Stimulated activated CD8-positive, alpha-beta memory T cell treated with anti-CD3 and anti-CD28 coated beads, Interleukin-12 subunit alpha, Interleukin-12 subunit beta, amount 100 ng/mL, for 24 hours (primary cell): ENCODE results near the gene SLC16A9.

Experiments
- DNase-seq: peaks from one replicate; pipeline ENCODE4 v3.0.0-alpha.2; 2020; ENCODE audit errors: extremely low read depth

The SLC16A9 gene

DNA sequence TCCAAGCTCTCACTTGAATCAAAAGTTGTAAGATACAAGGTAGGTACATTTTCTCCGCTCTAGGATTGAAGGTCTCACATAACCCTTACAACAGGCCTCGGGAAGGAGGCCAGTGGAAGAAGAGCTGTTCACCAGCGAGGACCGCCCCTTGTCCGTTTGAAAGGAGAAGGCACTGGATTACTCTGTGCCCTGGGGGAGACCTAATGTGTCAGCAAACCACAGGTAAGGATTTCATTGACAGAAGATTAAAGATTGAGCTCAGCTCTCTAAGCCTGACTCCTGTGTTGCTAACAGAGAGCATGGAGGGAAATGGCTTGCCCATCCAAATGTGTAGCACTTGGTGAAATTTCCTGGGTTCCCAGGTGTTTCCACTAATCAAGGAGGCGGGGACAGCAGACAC, 81.2 kb downstream of the SLC16A9 start:
- DNase-seq, result no peak

DNA sequence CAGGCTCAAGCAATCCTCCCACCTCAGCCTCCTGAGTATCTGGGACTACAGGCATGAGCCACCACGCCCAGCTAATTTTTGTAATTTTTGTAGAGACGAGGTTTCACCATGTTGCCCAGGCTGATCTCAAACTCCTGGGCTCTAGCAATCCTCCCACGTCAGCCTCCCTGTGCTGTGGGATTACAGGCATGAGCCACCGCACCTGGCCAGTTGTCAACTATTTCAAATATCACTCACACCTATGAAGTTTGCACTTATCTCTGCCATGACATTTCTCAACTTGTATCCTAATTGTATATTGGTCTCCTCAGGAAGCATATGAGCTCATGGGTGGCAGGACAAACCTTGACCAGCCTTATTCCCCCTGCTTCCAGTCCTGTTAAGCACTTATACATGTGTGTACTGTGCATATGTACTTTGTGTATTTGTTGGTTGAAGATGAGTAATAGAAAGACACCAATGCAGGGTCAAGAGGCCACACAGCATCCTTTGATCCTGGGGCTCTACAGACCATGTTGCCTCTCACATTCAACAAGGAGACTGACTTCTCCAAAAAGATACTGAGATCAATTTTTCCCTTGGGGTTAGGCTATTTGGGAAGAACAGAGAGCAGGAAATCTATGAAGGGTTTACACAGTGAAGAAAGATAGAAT, 82.2 kb downstream of the SLC16A9 start:
- no peak for DNase-seq

DNA sequence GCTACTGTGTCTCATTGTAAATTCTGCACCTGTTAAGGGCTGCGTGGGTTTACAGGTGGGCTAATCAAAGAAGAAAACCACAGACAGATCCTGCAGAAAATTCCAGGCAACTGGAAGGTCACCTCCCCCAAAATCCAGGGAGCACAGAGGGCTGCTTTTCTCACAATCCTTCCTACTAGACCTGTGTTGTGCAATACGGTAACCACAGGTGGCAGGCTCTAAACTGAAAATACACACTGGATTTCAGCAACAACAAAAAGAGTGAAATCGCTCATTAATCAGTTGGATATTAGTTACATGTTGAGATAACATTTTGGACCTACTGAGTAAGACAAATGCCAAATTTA, 83.2 kb downstream of the SLC16A9 start:
- DNase-seq, result no peak

DNA sequence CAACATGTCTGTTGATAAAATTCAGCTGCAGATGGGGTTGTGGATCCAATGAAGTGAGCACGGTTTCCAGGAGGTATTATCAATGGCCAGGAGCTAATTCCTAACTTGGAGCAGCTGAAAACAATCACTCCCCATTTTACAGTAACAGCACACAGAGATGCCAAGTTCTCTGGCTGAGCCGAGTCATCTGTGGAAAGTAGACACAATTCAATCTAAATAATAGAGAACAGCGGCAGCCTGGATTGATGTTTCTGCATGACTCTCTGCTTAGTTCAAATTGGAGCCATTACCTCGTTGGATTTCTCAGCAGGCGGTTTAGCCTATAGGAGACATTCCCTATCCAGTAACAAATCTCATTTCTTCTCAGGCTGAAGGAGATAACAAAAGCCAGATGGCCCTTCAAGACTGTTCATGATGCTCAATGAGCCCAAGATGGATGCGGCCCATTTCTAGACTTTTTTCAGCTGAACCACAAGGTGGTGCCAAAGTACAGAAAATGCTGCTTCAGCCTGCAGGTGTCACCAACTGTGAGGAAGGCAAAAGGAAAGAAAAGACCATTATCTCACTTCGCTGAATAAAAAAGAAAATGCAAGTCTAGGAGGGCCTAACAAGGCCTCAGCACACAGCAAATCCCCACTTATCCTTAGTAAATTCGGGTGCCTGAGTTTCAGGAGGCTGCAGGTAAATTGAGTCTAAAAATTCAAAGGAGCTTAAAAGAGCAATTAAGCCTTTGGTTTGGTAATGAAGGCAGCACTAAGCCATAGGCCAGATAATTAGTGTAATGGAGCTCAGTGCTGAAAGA, 83.7 kb downstream of the SLC16A9 start:
- no peak for DNase-seq

DNA sequence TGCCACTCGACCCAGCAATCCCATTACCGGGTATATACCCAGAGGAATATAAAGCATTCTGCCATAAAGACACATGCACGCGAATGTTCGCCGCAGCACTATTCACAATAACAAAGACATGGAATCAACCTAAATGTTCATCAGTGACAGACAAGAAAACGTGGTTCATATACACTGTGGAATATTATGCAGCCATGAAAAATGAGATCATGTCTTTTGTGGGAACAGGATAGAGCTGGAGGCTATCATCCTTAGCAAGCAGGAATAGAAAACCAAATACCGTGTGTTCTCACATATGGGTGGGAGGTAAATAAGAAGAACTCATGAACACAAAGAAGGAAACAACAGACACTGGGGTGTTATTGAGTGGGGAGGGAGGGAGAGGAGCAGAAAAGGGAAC, 84.7 kb downstream of the SLC16A9 start:
- DNase-seq, result no peak

DNA sequence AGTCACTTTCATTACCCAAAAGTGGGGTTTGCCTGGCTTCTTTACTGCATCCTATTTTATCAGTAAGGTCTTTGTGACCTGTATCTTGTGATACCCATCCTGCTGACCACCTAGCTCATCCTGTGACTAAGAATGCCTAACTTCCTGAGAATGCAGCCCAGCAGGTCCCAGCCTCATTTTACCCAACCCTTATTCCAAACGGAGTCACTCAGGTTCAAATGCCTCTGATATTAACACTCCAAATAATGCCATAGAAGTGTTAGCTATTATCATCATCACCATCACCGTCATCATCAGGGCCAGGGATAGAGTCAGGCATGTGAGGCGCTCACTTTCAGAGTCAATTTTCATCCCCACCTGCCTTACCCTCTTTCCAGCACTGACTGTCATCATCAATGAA, 85.5 kb downstream of the SLC16A9 start:
- no peak for DNase-seq

DNA sequence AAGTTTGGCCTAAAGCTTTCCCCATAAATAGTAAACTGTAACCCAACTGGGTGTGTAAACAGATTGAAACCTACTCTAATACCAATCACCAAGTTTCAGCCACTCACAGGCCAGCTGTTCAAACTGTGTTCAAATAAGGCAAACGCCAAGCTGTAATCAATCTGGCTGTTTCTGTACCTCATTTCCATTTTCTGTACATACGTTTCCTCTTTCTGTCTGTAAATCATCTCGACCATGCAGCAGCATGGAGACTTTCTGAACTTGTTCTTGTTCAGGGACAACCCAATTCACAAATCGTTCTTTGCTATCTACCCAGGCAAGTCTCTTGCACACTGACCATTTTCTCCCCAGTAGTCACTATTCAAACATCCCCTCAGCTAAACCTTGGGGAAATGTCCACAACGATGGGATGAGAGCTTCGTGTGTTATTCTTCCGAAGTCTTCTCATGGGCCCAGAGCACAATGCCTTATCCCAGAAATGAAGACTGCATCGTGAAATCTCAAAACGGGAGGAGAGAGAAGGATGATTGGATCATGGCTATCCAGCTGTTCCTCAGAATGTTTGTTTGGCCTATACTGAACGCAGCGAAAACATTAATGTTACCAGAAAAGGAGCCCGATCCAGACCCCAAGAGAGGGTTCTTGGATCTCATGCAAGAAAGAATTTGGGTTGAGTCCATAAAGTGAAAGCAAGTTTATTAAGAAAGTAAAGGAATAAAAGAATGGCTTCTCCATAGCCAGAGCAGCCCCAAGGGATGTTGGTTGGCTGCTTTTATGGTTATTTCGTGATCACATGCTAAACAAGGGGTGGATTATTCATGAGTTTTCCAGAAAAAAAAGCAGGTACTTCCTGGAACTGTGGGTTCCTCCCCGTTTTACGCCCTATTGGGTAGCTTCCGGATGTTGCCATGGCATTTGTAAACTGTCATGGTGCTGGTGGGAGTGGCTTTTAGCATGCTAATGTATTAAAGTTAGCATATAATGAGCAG, 86.2 kb downstream of the SLC16A9 start:
- no peak for DNase-seq

DNA sequence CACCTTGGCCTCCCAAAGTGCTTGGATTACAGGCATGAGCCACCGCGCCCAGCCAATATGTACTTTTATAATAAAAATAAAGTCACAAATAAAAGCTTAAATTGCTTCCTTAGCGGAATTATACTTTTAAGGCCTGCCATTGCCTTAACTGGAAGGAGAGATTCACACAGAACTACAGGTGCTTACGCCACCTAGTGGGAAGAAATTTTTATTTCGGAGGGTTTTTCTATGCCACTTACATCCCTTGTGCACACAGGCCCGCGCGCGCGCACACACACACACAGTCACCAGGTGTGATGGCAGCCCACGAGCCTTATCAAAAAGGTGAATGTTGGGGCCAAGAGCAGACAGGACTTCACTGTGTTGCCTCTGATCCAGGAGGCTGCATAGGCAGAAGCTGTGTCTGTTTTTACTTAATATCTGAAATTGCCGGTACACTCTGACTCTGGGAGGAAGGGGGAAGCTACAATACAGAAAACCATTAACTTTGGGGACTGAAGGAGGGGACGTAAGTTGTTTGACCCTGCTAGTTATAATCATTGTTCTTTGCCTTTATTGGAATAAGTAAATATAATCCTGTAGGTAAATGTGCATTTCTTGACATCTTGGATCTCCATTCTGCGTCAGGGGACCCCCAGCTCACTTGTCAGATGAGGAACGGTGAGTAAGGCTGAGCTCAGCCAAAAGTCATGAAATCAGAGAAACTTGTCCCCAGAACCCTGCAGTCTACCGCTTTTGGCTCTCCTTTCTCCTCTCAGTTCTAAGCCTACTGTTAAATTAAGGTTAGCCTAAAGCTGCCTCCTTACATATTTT, 87.1 kb downstream of the SLC16A9 start:
- no peak for DNase-seq

DNA sequence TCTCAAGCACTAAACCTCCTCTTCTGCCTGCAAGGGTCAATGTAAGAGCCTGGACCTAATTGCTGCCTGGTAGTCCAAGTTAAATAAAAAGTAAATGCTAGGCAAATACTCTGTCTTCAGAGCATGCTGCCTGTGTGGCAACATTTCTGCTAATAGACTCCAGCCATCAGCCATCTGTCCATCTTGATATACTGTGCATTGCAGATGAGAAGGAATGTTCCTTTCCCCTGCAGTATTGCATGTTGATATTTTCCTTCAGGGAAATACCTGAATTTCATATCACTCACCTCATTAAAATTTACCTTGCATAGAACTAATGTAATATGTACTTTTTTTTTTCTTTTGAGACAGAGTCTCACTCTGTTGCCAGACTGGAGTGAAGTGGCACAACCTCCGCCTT, 87.9 kb downstream of the SLC16A9 start:
- DNase-seq, result no peak

DNA sequence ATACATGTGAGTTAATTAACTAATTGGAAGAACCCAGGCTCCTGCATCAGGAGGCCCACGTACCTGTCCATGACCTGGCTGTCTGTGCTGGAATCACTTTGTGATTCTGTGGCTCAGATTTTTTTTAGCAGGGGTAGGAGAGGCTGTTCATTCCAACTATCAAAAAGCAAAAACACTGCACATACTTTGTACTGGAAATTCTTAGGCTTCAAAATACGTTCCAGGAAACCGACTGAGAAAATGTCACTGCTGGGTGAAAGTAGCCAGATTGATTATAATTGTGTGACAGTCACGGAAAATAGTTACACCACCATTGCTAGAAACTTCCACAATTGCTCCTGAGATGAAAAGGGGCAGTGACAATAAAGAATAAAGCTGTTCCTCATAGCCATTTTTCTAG, 91.0 kb downstream of the SLC16A9 start:
- no peak for DNase-seq

DNA sequence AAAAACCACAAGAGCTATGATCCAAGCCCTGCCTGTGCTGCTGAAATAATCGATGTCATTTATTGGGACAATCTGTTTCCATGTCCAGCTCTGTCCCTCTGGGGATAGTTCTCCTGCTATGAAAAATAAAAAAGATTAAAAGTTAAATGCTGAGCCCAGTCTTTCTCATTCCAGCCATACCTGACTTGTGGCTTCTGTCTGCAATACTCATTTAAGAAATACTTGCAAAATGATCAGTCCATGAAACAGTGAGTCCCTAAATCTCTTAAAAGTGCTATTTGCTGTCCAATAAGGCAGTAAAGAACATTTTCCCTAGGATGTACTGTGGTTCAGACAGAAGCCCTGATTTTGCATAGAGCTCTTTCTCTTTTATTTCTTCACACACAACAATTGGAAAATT, 91.7 kb downstream of the SLC16A9 start:
- no peak for DNase-seq

DNA sequence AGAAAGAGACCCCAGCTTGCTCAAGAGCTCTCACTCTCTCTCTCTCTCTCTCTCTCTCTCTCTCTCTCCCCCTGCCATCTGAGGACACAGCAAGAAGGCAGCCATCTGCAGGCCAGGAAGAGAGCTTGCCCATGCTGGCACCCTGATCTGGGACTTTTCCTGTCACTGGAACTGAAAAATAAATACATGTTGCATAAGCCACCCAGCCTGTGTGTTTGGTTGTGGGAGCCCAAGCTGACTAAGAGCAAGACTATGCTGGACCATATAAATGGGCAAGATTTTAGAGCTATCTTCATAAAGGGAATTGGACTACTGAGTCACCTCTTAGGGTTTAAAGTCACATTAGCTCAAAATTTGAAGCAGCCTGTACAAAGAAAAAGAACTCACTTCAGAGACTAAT, 98.6 kb downstream of the SLC16A9 start:
- no peak for DNase-seq

DNA sequence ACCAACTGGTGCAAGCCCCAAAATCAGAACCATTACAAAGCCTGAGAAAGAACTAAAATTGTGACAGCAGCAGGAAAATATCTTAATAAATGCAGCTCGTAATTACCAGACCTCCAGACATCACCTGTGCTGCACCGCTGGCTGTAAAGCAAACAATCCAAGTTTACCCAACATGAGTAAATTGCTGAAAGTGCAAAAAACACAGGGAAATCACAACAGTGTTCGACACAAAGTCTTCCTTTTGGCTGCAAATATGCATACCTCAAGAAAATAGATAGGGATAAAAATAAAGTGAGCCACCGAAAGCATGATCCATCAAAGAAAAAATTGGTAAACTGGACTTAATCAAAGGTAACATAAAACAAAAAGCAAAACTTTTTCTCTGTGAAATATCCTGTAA, 101.7 kb downstream of the SLC16A9 start:
- no peak for DNase-seq

DNA sequence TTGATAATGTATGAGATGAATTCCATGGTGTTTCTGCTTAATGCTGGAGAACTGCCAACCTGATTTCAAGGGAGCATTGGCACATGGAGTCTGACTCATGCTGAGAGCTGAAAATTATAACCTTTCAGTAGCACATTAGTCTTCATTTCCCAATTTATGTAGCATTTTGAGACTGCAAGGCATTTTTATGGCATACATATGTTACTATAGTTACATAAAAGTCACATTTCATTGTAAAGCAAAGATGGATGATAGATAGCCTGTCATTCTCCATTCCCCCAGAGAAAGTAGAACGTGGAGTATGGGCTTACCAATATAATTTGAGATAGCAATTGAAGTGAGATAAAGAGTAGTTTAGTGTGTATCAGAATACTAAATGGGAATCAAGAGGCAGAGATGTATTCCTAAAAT, 103.1 kb downstream of the SLC16A9 start:
- no peak for DNase-seq

DNA sequence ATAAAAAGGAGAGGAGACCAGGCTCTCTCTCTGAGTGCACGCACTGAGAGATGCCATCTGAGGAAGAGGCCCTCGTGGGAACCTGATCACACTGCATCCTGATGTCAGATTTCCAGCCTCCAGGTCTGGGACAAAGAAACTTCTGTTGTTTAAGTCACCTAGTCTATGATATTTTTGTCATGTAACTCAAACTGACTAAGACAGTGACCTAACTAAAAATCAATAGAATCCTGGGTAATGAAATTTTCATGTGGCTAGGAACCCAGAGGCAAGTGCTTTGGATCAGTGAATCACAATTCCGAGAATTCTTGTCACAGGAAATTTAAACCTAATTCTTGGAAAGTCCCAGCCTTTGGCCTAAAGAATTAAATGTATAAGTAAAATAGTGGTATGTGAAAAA, 107.7 kb downstream of the SLC16A9 start:
- no peak for DNase-seq
